K562 (cell line): ENCODE measurements around the gene SYT8. TPM values are rescaled to one million over a fixed set of nuclear protein-coding genes. Genes with fewer than 3 reads are reported as not detected.
"Not testable (repeated sequence)": the region's sequence is repeated elsewhere in the genome, so short reads cannot be mapped to it uniquely, and the experiment has no call there.

Experiments
- ATAC-seq: fragments of 200-7000 bp; cut with Tn5 transposase; 3 replicates; pipeline ENCODE4 v1.9.1; 2020; ENCODE audit warnings: moderate library complexity
- BruUV-seq: library from RNA; stranded (reverse); fragments of 400-500 nt; replicated peaks from 2 replicates; lab custom pipeline; 2021; lab: Mats Ljungman, UMichigan
- CTCF ChIA-PET: fragments of 300-600 bp; formaldehyde crosslinking; extraction: SDS; loops from one replicate; lab custom pipeline; 2021; ENCODE audit warnings: low intra/inter-chr PET ratio; lab: Yijun Ruan, JAX
- POLR2A ChIA-PET: fragments of 300-600, 350-650 bp; sonication (Branson Sonifier 250); formaldehyde crosslinking; extraction: SDS; loops from one replicate; lab custom pipeline; 2021; ENCODE audit warnings: antibody characterized with exemption, inconsistent platforms; lab: Yijun Ruan, JAX
- DNase-seq, 4 experiments: peaks; one replicate each; pipeline versions ENCODE4 v3.0.0 to v3.0.0-alpha.2; 2011 to 2018; ENCODE audit warnings: low spot score in 3 of 4, mixed read lengths in 3 of 4; ENCODE audit errors: extremely low read depth in 1 of 4
- FAIRE-seq: peaks from 2 replicates; lab custom pipeline; 2011; peaks lifted over from hg19 to GRCh38; lab: Jason Lieb, UNC
- H2AFZ ChIP-seq: 2 replicates; pipeline ENCODE4 v1.6.0; 2011; ENCODE audit warnings: low read depth, low read length, control low read depth, inconsistent platforms
- H3K27ac ChIP-seq: fragments of 200-600 bp; 3 replicates; pipeline ENCODE4 v1.8.0; 2011; ENCODE audit warnings: low read depth, mild to moderate bottlenecking, control low read depth, inconsistent platforms, low read length, moderate library complexity, mixed read lengths; ENCODE audit errors: extremely low read depth
- H3K27me3 ChIP-seq, 2 experiments: fragments of 300-600 bp in 1 of 2; 2 replicates in 1 of 2; 3 replicates in 1 of 2; pipeline versions ENCODE4 v1.6.0 to v1.8.0; 2011; ENCODE audit warnings: inconsistent platforms in 2 of 2, low read length in 2 of 2, mild to moderate bottlenecking in 1 of 2, mixed read lengths in 1 of 2, moderate library complexity in 1 of 2; ENCODE audit not compliant: control insufficient read depth in 2 of 2, insufficient read depth in 2 of 2
- H3K36me3 ChIP-seq: fragments of 300-600 bp; 3 replicates; pipeline ENCODE4 v1.8.0; 2011; ENCODE audit warnings: mild to moderate bottlenecking, low read length, inconsistent platforms; ENCODE audit not compliant: control insufficient read depth, insufficient read depth
- H3K4me1 ChIP-seq, 2 experiments: fragments of 200-600 bp in 1 of 2; replicated peaks in 1 of 2; 2 replicates in 1 of 2; 3 replicates in 1 of 2; pipeline versions ENCODE4 v1.5.1 to v1.8.0; 2011; ENCODE audit warnings: inconsistent platforms in 2 of 2, low read length in 2 of 2, mild to moderate bottlenecking in 1 of 2, mixed read lengths in 1 of 2, moderate library complexity in 1 of 2; ENCODE audit not compliant: control insufficient read depth in 2 of 2, insufficient read depth in 2 of 2
- H3K4me2 ChIP-seq: 2 replicates; pipeline ENCODE4 v1.6.1; 2011; ENCODE audit warnings: low read length, control low read depth, inconsistent platforms, mixed read lengths; ENCODE audit not compliant: insufficient read depth
- H3K4me3 ChIP-seq: fragments of 200-600 bp; sonication (generic), shearing (Covaris generic); 2 replicates; pipeline ENCODE4 v1.5.1; 2016; ENCODE audit warnings: control low read depth, inconsistent platforms
- H3K79me2 ChIP-seq: fragments of 200-600 bp; 3 replicates; pipeline ENCODE4 v1.8.0; 2011; ENCODE audit warnings: low read length, inconsistent platforms; ENCODE audit not compliant: control insufficient read depth, insufficient read depth
- H3K9ac ChIP-seq, 2 experiments: 2 replicates each; pipeline versions ENCODE4 v1.6.0 to v1.6.1; 2011; ENCODE audit warnings: low read depth in 2 of 2, low read length in 2 of 2, control low read depth in 1 of 2, inconsistent platforms in 1 of 2, mild to moderate bottlenecking in 1 of 2, mixed read lengths in 1 of 2; ENCODE audit not compliant: insufficient read depth in 1 of 2
- H3K9me1 ChIP-seq: one replicate; pipeline ENCODE4 v1.6.0; 2011; ENCODE audit warnings: inconsistent platforms, mild to moderate bottlenecking, low read length, moderate library complexity; ENCODE audit not compliant: control insufficient read depth, insufficient read depth
- H3K9me3 ChIP-seq: replicated peaks from 2 replicates; pipeline ENCODE4 v1.5.1; 2011; ENCODE audit warnings: low read depth, low read length, inconsistent platforms; ENCODE audit not compliant: control insufficient read depth, insufficient read depth
- H4K20me1 ChIP-seq: replicated peaks from 2 replicates; pipeline ENCODE4 v1.6.1; 2011; ENCODE audit warnings: low read length, inconsistent platforms, mixed read lengths; ENCODE audit not compliant: control insufficient read depth, insufficient read depth
- BCOR ChIP-seq: fragments of 450-650 bp; IDR thresholded peaks from 2 replicates; pipeline ENCODE4 v1.6.1; 2016
- ETV6 ChIP-seq, 3 experiments: fragments of 150-350 bp in 1 of 3; sonication (generic) in 1 of 3; formaldehyde crosslinking in 1 of 3; IDR thresholded peaks; 2 replicates each; pipeline versions ENCODE4 v1.6.1 to v1.8.0; 2014 to 2022; ENCODE audit warnings: borderline replicate concordance in 2 of 3, low read depth in 2 of 3, antibody characterized with exemption in 1 of 3, low read length in 1 of 3, mild to moderate bottlenecking in 1 of 3, missing genetic modification reagents in 1 of 3
- FOXA3 ChIP-seq, 2 experiments: fragments of 450-650 bp in 1 of 2; sonication (generic) in 1 of 2; formaldehyde crosslinking; IDR thresholded peaks in 1 of 2; conservative IDR thresholded peaks in 1 of 2; 2 replicates each; pipeline versions ENCODE4 v1.4.0 to v1.8.0; 2020 to 2022; ENCODE audit warnings: mild to moderate bottlenecking in 2 of 2, missing genetic modification reagents in 1 of 2
- FUS ChIP-seq: fragments of 200-400 bp; formaldehyde crosslinking; optimal IDR thresholded peaks from 2 replicates; pipeline ENCODE3; 2017; ENCODE audit warnings: low read depth, low read length
- HNRNPH1 ChIP-seq: fragments of 200-400 bp; formaldehyde crosslinking; optimal IDR thresholded peaks from 2 replicates; pipeline ENCODE3; 2017; ENCODE audit warnings: low read depth, mild to moderate bottlenecking, low read length, moderate library complexity
- MAFK ChIP-seq: IDR thresholded peaks from 2 replicates; pipeline ENCODE4 v1.6.1; 2011; ENCODE audit warnings: low read length, improper control_type of control experiment
- NFATC3 ChIP-seq: fragments of 450-650 bp; IDR thresholded peaks from 2 replicates; pipeline ENCODE4 v1.6.1; 2017; ENCODE audit warnings: mild to moderate bottlenecking
- NONO ChIP-seq, 2 experiments: fragments of 200-400 bp in 1 of 2; fragments of 450-650 bp in 1 of 2; formaldehyde crosslinking in 1 of 2; IDR thresholded peaks; 2 replicates each; pipeline ENCODE4 v1.6.1; 2017; ENCODE audit warnings: low read depth in 2 of 2, mild to moderate bottlenecking in 2 of 2, moderate library complexity in 2 of 2, low read length in 1 of 2
- POLR2A ChIP-seq: fragments of 450-650 bp; conservative IDR thresholded peaks from 2 replicates; pipeline ENCODE4 v1.6.1; 2016
- PTTG1 ChIP-seq: fragments of 450-650 bp; IDR thresholded peaks from 2 replicates; pipeline ENCODE4 v1.6.1; 2016; ENCODE audit warnings: low read depth, mild to moderate bottlenecking, missing genetic modification characterization, missing compliant biosample characterization
- TSHZ1 ChIP-seq: fragments of 250-450 bp; sonication (Bioruptor Pico); IDR thresholded peaks from 2 replicates; pipeline ENCODE4 v1.4.0; 2020; ENCODE audit warnings: mild to moderate bottlenecking, moderate library complexity
- ZKSCAN8 ChIP-seq: fragments of 200-800 bp; sonication (Bioruptor generic); IDR thresholded peaks from 2 replicates; pipeline ENCODE4 v1.6.1; 2016; ENCODE audit warnings: missing genetic modification characterization, missing compliant biosample characterization
- WGBS: fragments of 100-300 bp; shearing (Covaris generic); methylation state at CpG from one replicate; pipeline ENCODE4 v1.1.6; 2016; ENCODE audit warnings: low coverage, mixed read lengths; ENCODE audit not compliant: insufficient coverage; ENCODE audit errors: missing lambda C conversion rate; 5-methylcytosine and 5-hydroxymethylcytosine counted together
- in situ Hi-C: fragments of 300-500 bp; cut with MboI; formaldehyde crosslinking; loops from 4 replicates; pipeline ENCODE4 v1.15.0; 2018; ENCODE audit warnings: inconsistent platforms, mixed read lengths
- intact Hi-C: fragments of 100-400 bp; cut with micrococcal nuclease; formaldehyde crosslinking; loops from 2 replicates; pipeline ENCODE4 v1.14.2; 2022
- polyA plus RNA-seq, 8 experiments: library from polyadenylated mRNA; depleted of rRNA in 4 of 8; stranded (reverse) in 5 of 8; unstranded in 3 of 8; fragments of >200 nt; fragmentation: Nextera tagmentation in 2 of 8; fragmentation: Illumina TruSeq in 1 of 8; extraction: Ambion mirVana in 2 of 8; extraction: Trizol in 1 of 8; gene quantifications; 2 replicates each; pipeline versions ENCODE4 v1.2.1 to v1.2.3, GENCODE V29; 2011 to 2014; ENCODE audit warnings: inconsistent platforms in 1 of 8, missing spikeins in 1 of 8
- total RNA-seq, 7 experiments: library from RNA; depleted of rRNA in 6 of 7; stranded (reverse); fragments of >200 nt in 6 of 7; fragmentation: Illumina TruSeq in 2 of 7; extraction: Trizol in 2 of 7; gene quantifications; 2 replicates each; pipeline versions ENCODE4 v1.2.1 to v1.2.3, GENCODE V29; 2011 to 2021; ENCODE audit warnings: low replicate concordance in 1 of 7

SYT8 gene
- total and polyA plus RNA-seq, 9 of the 15 experiments (the other 6 are each of a cell fraction or from before 2014, with no cell fraction given) = not detected

GRCh38 chr11:1812801-1813200 is 22.0 kb upstream of the SYT8 start (continued):
- TF ChIP-seq FUS = no peak
- no peak for TF ChIP-seq NFATC3

GRCh38 chr11:1813356-1813755 is 21.4 kb upstream of the SYT8 start:
- H3K9me3 ChIP-seq, H3K79me2 ChIP-seq, POLR2A ChIA-PET, DNase-seq, H3K4me2 ChIP-seq, ATAC-seq, CTCF ChIA-PET, H2AFZ ChIP-seq, in situ Hi-C loops, FAIRE-seq, H3K36me3 ChIP-seq, H3K27ac ChIP-seq, H3K9me1 ChIP-seq, H4K20me1 ChIP-seq, BruUV-seq, H3K4me3 ChIP-seq, intact Hi-C loops, H3K4me1 ChIP-seq, H3K9ac ChIP-seq: not testable (repeated sequence)
- H3K27me3 ChIP-seq = peaks cover 28 to 45% of the 10 kb centered on the region in 2 experiments
- 1% methylated on average over 9 of the region's 9 CpGs for WGBS

GRCh38 chr11:1814691-1815090 is 20.1 kb upstream of the SYT8 start:
- no peak for FAIRE-seq
- Histone ChIP-seq H3K79me2 (no peaks in the 10 kb centered on the region), H3K9me1 (no peaks in the 10 kb centered on the region), H3K27ac (no peak overlapping the region), H3K4me3 (no peak overlapping the region), H3K27me3 (peaks cover 21 to 45% of the 10 kb centered on the region in 2 experiments), H3K9ac (no peak overlapping the region), H2AFZ (no peak overlapping the region), H3K36me3 (no peaks in the 10 kb centered on the region), H4K20me1 (no peaks in the 10 kb centered on the region), H3K9me3 (no peaks in the 10 kb centered on the region; the same call in 1 of the 2 replicates), H3K4me1 (no peaks in the 10 kb centered on the region), H3K4me2 (no peak overlapping the region)
- ATAC-seq = no peak
- POLR2A ChIA-PET = interaction anchor here (1.2 kb wide), 1 partner anchor 10 kb away, joined by 3 read pairs; no protein-coding TSS in a partner anchor
- CTCF ChIA-PET = no interaction called here
- BruUV-seq = no TSS peak
- 0% methylated on average over 10 of the region's 10 CpGs for WGBS
- no peak for DNase-seq
- intact Hi-C loops = no loop called here
- in situ Hi-C loops = no loop called here
- no peak for TF ChIP-seq TSHZ1 (CRISPR knock-in tag)
- no peak for TF ChIP-seq ETV6 (IDR thresholded peaks at IDR 0.05; ENCODE audit: borderline replicate concordance in 1 of 2, low read depth in 2 of 2, low read length in 1 of 2)
- TF ChIP-seq ETV6 (CRISPR knock-in tag; IDR thresholded peaks at IDR 0.05; ENCODE audit: borderline replicate concordance) = no peak
- no peak for TF ChIP-seq MAFK
- no peak for TF ChIP-seq FOXA3 (CRISPR knock-in tag; conservative IDR thresholded peaks at IDR 0.05 in 1 of 2, IDR thresholded peaks at IDR 0.05 in 1 of 2)
- TF ChIP-seq ZKSCAN8 (CRISPR knock-in tag) = no peak
- TF ChIP-seq HNRNPH1 = no peak
- no peak for TF ChIP-seq POLR2A
- no peak for TF ChIP-seq NONO (IDR thresholded peaks at IDR 0.05; ENCODE audit: low read depth in 2 of 2, low read length in 1 of 2)
- no peak for TF ChIP-seq PTTG1 (tag)
- no peak for TF ChIP-seq BCOR
